KOPT-K1 (cell line): ENCODE data around the gene RRBP1.

ENCODE experiments used
- H3K27ac ChIP-seq: fragments of 200-600 bp; sonication (generic); 2 replicates; pipeline ENCODE4 v1.5.1; 2016; ENCODE audit warnings: antibody characterized with exemption, mild to moderate bottlenecking, low read depth, low read length; ENCODE audit not compliant: poor library complexity, severe bottlenecking
- H3K36me3 ChIP-seq: fragments of 200-600 bp; sonication (generic); 2 replicates; pipeline ENCODE4 v1.5.1; 2017; ENCODE audit warnings: antibody characterized with exemption, mild to moderate bottlenecking, low read length, moderate library complexity; ENCODE audit not compliant: insufficient read depth
- H3K9me3 ChIP-seq: fragments of 200-600 bp; sonication (generic); 2 replicates; pipeline ENCODE4 v1.5.1; 2017; ENCODE audit warnings: antibody characterized with exemption, low read length, mild to moderate bottlenecking; ENCODE audit not compliant: insufficient read depth, poor library complexity, severe bottlenecking

Gene RRBP1

GRCh38 chr20:17608701-17609497 lies 73.1 kb downstream of the RRBP1 start:
- Histone ChIP-seq H3K27ac (no peak overlapping the region), H3K9me3 (no peaks in the 10 kb centered on the region), H3K36me3 (peaks cover 17% of the 10 kb centered on the region)

GRCh38 chr20:17606001-17606400 lies 76.0 kb downstream of the RRBP1 start:
- Histone ChIP-seq H3K27ac (no peak overlapping the region), H3K36me3 (peaks cover 23% of the 10 kb centered on the region)

GRCh38 chr20:17605131-17605660 lies 76.8 kb downstream of the RRBP1 start:
- H3K27ac ChIP-seq = no peak overlapping the region
- H3K36me3 ChIP-seq = peaks cover 23% of the 10 kb centered on the region
- H3K9me3 ChIP-seq = no peaks in the 10 kb centered on the region

More at GRCh38 chr20:17606001-17606400, 76.0 kb downstream of the RRBP1 start:
- H3K9me3 ChIP-seq = no peaks in the 10 kb centered on the region

DNA sequence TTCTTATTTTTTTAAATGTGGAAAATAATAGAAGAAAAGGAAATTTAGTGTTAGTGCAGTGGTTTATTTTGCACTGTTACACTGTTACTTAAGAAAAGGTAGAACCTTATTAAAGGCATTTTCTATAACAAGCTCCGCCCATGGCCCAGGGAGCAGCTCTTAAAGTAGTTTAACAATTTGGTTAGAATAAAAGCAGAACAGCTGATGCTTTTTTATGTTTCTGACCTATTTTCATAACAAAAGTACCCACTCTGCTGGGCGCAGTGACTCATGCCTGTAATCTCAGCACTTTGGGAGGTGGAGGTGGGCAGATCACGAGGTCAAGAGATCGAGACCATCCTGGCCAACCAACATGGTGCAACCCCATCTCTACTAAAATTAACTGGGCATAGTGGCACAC lies 79.5 kb downstream of the RRBP1 start:
- peaks cover 23% of the 10 kb centered on the region for H3K36me3 ChIP-seq
- no peaks in the 10 kb centered on the region for H3K9me3 ChIP-seq
- H3K27ac ChIP-seq = no peak overlapping the region

DNA sequence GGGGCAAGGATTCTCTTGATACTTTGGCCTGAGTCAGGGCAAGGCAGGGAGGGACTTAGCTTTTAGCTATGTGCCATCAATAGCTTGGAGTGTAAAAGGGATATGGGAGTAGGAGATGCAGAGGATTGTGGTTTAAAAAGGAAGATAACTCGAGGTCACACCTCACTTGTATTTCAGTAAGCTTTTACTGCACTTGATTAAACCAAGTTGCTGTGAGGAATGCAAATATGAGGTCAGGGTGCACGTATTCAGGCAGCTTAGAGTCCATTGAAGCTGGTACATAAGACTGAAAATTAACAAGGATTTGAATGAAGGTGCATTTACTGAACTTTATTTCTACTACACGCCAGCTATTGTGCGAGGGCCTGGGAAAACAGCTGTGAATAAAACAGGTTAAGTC lies 80.1 kb downstream of the RRBP1 start:
- Histone ChIP-seq H3K36me3 (peaks cover 23% of the 10 kb centered on the region), H3K9me3 (no peaks in the 10 kb centered on the region), H3K27ac (no peak overlapping the region)

DNA sequence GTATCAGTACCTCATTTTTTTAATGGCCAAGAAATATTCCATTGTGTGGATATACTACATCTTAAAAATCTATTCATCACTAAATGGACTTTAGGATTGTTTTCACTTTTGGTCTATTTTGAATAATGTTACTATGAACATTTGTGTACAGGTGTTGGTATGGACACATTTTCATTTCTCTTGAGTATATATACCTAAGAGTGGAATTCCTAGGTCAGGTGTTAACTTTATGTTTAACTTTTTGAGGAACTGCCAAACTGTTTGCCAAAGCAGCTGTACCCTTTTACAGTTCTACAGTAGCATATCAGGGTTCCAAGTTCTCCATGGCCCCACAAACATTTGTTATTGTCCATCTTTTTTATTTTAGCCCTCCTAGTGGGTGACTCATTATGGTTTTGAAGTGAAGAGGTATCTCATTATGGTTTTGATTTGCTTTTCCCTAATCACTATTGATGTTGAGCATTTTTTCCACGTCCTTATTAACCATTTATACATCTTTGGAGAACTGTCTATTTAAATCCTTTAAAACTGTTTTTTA lies 84.0 kb downstream of the RRBP1 start:
- H3K36me3 ChIP-seq = peaks cover 8% of the 10 kb centered on the region
- no peaks in the 10 kb centered on the region for H3K9me3 ChIP-seq
- no peak overlapping the region for H3K27ac ChIP-seq

DNA sequence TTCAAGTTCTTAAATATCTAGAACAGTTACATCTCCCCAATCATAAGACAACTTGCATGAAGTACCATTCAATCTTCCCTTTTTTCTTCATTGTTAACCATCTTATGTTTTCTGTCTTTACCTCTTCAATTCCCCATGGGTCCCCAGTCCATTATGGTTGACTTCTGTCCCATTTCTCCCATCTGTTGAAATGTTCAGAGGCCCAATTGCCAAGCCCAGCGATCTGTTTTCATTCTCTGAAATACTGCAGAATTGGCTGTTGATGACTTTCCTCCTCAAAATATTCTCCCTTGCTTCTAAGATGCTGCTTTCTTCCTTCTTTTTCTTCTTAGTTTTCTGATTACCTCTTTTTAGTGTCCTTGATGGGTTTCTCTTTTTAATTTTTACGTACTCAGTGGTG lies 86.2 kb downstream of the RRBP1 start:
- H3K27ac ChIP-seq = no peak overlapping the region
- no peaks in the 10 kb centered on the region for H3K36me3 ChIP-seq
- H3K9me3 ChIP-seq = no peaks in the 10 kb centered on the region

DNA sequence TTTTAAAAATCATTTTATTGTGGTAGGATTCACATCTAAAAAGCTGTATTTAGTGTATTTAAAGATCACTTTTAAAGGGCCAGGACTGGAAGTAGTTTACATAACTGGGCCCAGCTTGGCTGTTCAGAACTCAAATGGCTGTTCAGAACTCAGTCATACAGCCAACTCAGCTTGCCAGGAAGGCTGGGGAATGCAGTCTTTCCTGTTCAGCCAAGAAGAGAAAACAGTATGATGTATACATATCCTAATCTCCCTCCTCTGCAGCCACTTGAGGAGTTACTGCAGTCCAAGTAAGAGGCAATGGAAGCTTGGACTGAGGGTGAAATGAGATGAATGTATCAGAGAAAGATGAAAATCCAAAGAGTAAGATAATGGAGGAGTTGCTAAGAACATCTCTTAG lies 87.6 kb downstream of the RRBP1 start:
- Histone ChIP-seq H3K27ac (no peak overlapping the region), H3K9me3 (no peaks in the 10 kb centered on the region), H3K36me3 (no peaks in the 10 kb centered on the region)

DNA sequence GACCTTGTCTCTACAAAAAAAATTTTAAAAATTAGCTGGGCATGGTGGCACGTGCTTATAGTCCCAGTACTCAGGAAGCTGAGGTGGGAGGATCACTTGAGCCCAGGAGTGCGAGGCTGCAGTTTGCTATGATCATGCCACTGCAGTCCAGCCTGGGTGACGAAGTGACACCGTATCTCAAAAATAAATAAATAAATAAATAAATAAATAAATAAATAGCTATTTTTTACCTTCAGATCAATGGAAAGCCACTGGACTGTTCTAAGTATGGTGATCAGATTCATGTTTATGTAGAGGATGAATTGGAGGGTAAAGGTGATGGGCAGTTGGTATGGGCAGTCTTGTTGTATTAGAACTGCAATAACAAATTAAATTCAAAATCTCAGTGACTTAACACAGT lies 88.1 kb downstream of the RRBP1 start:
- no peak overlapping the region for H3K27ac ChIP-seq
- H3K36me3 ChIP-seq = no peaks in the 10 kb centered on the region
- no peaks in the 10 kb centered on the region for H3K9me3 ChIP-seq

DNA sequence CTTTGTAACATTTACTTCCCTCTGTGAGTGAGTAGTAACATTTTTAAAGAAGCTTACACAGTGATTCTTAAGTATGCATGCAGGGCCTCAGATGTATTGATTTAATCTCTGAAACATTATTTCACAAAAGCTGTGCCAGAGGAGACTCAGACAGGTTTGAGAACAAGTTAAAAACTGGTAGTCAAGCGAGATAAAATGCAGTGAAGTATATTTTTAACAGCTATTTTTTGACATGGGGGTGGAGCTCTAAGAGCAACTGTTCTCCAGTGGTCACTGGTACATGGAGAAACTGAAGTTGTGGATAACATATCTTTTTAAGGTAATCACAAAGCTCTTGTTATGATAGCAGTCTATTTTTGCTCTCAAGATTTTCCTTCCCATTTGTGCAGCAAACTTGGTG lies 91.8 kb downstream of the RRBP1 start:
- Histone ChIP-seq H3K9me3 (no peaks in the 10 kb centered on the region), H3K27ac (no peak overlapping the region), H3K36me3 (no peaks in the 10 kb centered on the region)

GRCh38 chr20:17589161-17589834 lies 92.7 kb downstream of the RRBP1 start:
- H3K9me3 ChIP-seq = no peaks in the 10 kb centered on the region
- no peaks in the 10 kb centered on the region for H3K36me3 ChIP-seq
- H3K27ac ChIP-seq = no peak overlapping the region

GRCh38 chr20:17587824-17588223 lies 94.2 kb downstream of the RRBP1 start:
- no peaks in the 10 kb centered on the region for H3K36me3 ChIP-seq
- no peak overlapping the region for H3K27ac ChIP-seq
- no peaks in the 10 kb centered on the region for H3K9me3 ChIP-seq

- no peaks in the 10 kb centered on the region for H3K36me3 ChIP-seq
- no peak overlapping the region for H3K27ac ChIP-seq
- no peaks in the 10 kb centered on the region for H3K9me3 ChIP-seq
These were observed 94.9 kb downstream of the RRBP1 start for GRCh38 chr20:17587148-17587547.

DNA sequence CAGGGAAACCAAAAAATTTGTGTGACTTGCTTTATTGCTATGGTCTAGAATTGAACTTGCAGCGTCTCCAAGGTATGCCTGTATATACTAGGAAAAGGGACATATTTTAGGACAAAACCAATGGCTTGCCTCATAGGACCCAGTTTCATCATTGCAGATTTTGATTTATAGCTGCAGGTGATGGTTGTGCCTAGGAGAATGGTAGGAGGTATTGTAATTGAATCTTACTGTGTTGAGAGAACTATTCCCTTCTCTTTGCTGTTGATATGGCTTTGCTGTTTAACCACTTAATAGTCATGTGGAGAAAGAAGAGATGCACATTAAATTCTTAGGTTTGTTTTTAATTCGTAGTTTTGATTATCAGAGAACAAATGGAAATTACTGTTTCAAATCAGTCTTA lies 95.8 kb downstream of the RRBP1 start:
- H3K27ac ChIP-seq = no peak overlapping the region
- H3K9me3 ChIP-seq = no peaks in the 10 kb centered on the region
- H3K36me3 ChIP-seq = no peaks in the 10 kb centered on the region

GRCh38 chr20:17584689-17585088 lies 97.4 kb downstream of the RRBP1 start:
- Histone ChIP-seq H3K9me3 (no peaks in the 10 kb centered on the region), H3K27ac (no peak overlapping the region), H3K36me3 (no peaks in the 10 kb centered on the region)
